ENCODE data around the gene ADAMTSL2.

The ADAMTSL2 gene

GRCh38 chr9:133606708-133607025 lies 72.2 kb downstream of the ADAMTSL2 start:
- Histone ChIP-seq H3K36me3 (ENCODE audit: insufficient read depth, low read length) (no peaks in the 10 kb centered on the region), H3K4me3 (ENCODE audit: low read length) (no peak overlapping the region), H3K4me1 (ENCODE audit: insufficient read depth, low read length) (no peaks in the 10 kb centered on the region), H3K27me3 (ENCODE audit: insufficient read depth, low read length) (peaks cover 72% of the 10 kb centered on the region), H3K9me3 (ENCODE audit: low read length) (peaks cover 2% of the 10 kb centered on the region), H2AFZ (ENCODE audit: low read depth, low read length) (no peak overlapping the region)

- H3K27me3 ChIP-seq (ENCODE audit: insufficient read depth, low read length), result peaks cover 73% of the 10 kb centered on the region
Measured at GRCh38 chr9:133607381-133607780, 72.9 kb downstream of the ADAMTSL2 start.

GRCh38 chr9:133607976-133608375 lies 73.5 kb downstream of the ADAMTSL2 start:
- Histone ChIP-seq H2AFZ (ENCODE audit: low read depth, low read length) (no peak overlapping the region), H3K27me3 (ENCODE audit: insufficient read depth, low read length) (peaks cover 75% of the 10 kb centered on the region), H3K36me3 (ENCODE audit: insufficient read depth, low read length) (no peaks in the 10 kb centered on the region), H3K4me3 (ENCODE audit: low read length) (no peak overlapping the region), H3K4me1 (ENCODE audit: insufficient read depth, low read length) (no peaks in the 10 kb centered on the region), H3K9me3 (ENCODE audit: low read length) (peaks cover 2% of the 10 kb centered on the region)

More at GRCh38 chr9:133607381-133607780, 72.9 kb downstream of the ADAMTSL2 start:
- Histone ChIP-seq H3K9me3 (ENCODE audit: low read length) (peaks cover 2% of the 10 kb centered on the region), H3K36me3 (ENCODE audit: insufficient read depth, low read length) (no peaks in the 10 kb centered on the region), H3K4me1 (ENCODE audit: insufficient read depth, low read length) (no peaks in the 10 kb centered on the region), H2AFZ (ENCODE audit: low read depth, low read length) (no peak overlapping the region), H3K4me3 (ENCODE audit: low read length) (no peak overlapping the region)

GRCh38 chr9:133608382-133608781 lies 73.9 kb downstream of the ADAMTSL2 start:
- Histone ChIP-seq H3K9me3 (ENCODE audit: low read length) (peaks cover 2% of the 10 kb centered on the region), H3K27me3 (ENCODE audit: insufficient read depth, low read length) (peaks cover 77% of the 10 kb centered on the region), H3K4me3 (ENCODE audit: low read length) (no peak overlapping the region), H3K4me1 (ENCODE audit: insufficient read depth, low read length) (no peaks in the 10 kb centered on the region), H3K36me3 (ENCODE audit: insufficient read depth, low read length) (no peaks in the 10 kb centered on the region), H2AFZ (ENCODE audit: low read depth, low read length) (no peak overlapping the region)

GRCh38 chr9:133608889-133609288 lies 74.4 kb downstream of the ADAMTSL2 start:
- H3K4me3 ChIP-seq (ENCODE audit: low read length), result no peak overlapping the region

GRCh38 chr9:133609311-133610098 lies 75.0 kb downstream of the ADAMTSL2 start, which contains the start of gene FAM163B:
FAM163B (minus strand) TSS chr9:133609389; CDS start chr9:133580223, 29,166 bp downstream.
- Histone ChIP-seq H3K4me3 (ENCODE audit: low read length) (no peak within 1 kb of the TSS), H3K36me3 (ENCODE audit: insufficient read depth, low read length) (no peaks in the 10 kb centered on the region), H3K27me3 (ENCODE audit: insufficient read depth, low read length) (peaks cover 77% of the 10 kb centered on the region), H2AFZ (ENCODE audit: low read depth, low read length) (no peak within 1 kb of the TSS), H3K9me3 (ENCODE audit: low read length) (peaks cover 2% of the 10 kb centered on the region), H3K4me1 (ENCODE audit: insufficient read depth, low read length) (peaks cover 6% of the 10 kb centered on the region)

More at GRCh38 chr9:133608889-133609288, 74.4 kb downstream of the ADAMTSL2 start:
- Histone ChIP-seq H3K9me3 (ENCODE audit: low read length) (peaks cover 2% of the 10 kb centered on the region), H3K27me3 (ENCODE audit: insufficient read depth, low read length) (peaks cover 78% of the 10 kb centered on the region), H2AFZ (ENCODE audit: low read depth, low read length) (no peak overlapping the region), H3K4me1 (ENCODE audit: insufficient read depth, low read length) (no peaks in the 10 kb centered on the region), H3K36me3 (ENCODE audit: insufficient read depth, low read length) (no peaks in the 10 kb centered on the region)

- Histone ChIP-seq H3K27me3 (ENCODE audit: insufficient read depth, low read length) (peaks cover 68% of the 10 kb centered on the region), H3K4me1 (ENCODE audit: insufficient read depth, low read length) (peaks cover 9% of the 10 kb centered on the region), H2AFZ (ENCODE audit: low read depth, low read length) (no peak overlapping the region), H3K4me3 (ENCODE audit: low read length) (no peak overlapping the region), H3K9me3 (ENCODE audit: low read length) (peaks cover 2% of the 10 kb centered on the region), H3K36me3 (ENCODE audit: insufficient read depth, low read length) (no peaks in the 10 kb centered on the region)
Measured at GRCh38 chr9:133610845-133611244, 76.3 kb downstream of the ADAMTSL2 start.

GRCh38 chr9:133612051-133612450 lies 77.5 kb downstream of the ADAMTSL2 start:
- Histone ChIP-seq H3K36me3 (ENCODE audit: insufficient read depth, low read length) (no peaks in the 10 kb centered on the region), H3K4me3 (ENCODE audit: low read length) (no peak overlapping the region), H3K27me3 (ENCODE audit: insufficient read depth, low read length) (peaks cover 61% of the 10 kb centered on the region), H3K9me3 (ENCODE audit: low read length) (peaks cover 2% of the 10 kb centered on the region), H3K4me1 (ENCODE audit: insufficient read depth, low read length) (peaks cover 9% of the 10 kb centered on the region), H2AFZ (ENCODE audit: low read depth, low read length) (no peak overlapping the region)

- Histone ChIP-seq H2AFZ (ENCODE audit: low read depth, low read length) (no peak overlapping the region), H3K27me3 (ENCODE audit: insufficient read depth, low read length) (peaks cover 57% of the 10 kb centered on the region), H3K36me3 (ENCODE audit: insufficient read depth, low read length) (no peaks in the 10 kb centered on the region), H3K4me1 (ENCODE audit: insufficient read depth, low read length) (peaks cover 9% of the 10 kb centered on the region), H3K9me3 (ENCODE audit: low read length) (peaks cover 2% of the 10 kb centered on the region), H3K4me3 (ENCODE audit: low read length) (no peak overlapping the region)
Measured at GRCh38 chr9:133612816-133613215, 78.3 kb downstream of the ADAMTSL2 start.

GRCh38 chr9:133613432-133613831 lies 78.9 kb downstream of the ADAMTSL2 start:
- Histone ChIP-seq H3K4me3 (ENCODE audit: low read length) (no peak overlapping the region), H3K27me3 (ENCODE audit: insufficient read depth, low read length) (peaks cover 55% of the 10 kb centered on the region)

GRCh38 chr9:133614056-133614455 lies 79.6 kb downstream of the ADAMTSL2 start:
- Histone ChIP-seq H3K4me3 (ENCODE audit: low read length) (no peak overlapping the region), H3K9me3 (ENCODE audit: low read length) (peaks cover 2% of the 10 kb centered on the region), H3K27me3 (ENCODE audit: insufficient read depth, low read length) (peaks cover 51% of the 10 kb centered on the region), H3K36me3 (ENCODE audit: insufficient read depth, low read length) (no peaks in the 10 kb centered on the region), H3K4me1 (ENCODE audit: insufficient read depth, low read length) (peaks cover 9% of the 10 kb centered on the region), H2AFZ (ENCODE audit: low read depth, low read length) (no peak overlapping the region)

More at GRCh38 chr9:133613432-133613831, 78.9 kb downstream of the ADAMTSL2 start:
- no peaks in the 10 kb centered on the region for H3K36me3 ChIP-seq (ENCODE audit: insufficient read depth, low read length)
- H2AFZ ChIP-seq (ENCODE audit: low read depth, low read length), result no peak overlapping the region
- H3K4me1 ChIP-seq (ENCODE audit: insufficient read depth, low read length), result peaks cover 9% of the 10 kb centered on the region
- peaks cover 2% of the 10 kb centered on the region for H3K9me3 ChIP-seq (ENCODE audit: low read length)

- peaks cover 2% of the 10 kb centered on the region for H3K9me3 ChIP-seq (ENCODE audit: low read length)
- H3K27me3 ChIP-seq (ENCODE audit: insufficient read depth, low read length), result peaks cover 47% of the 10 kb centered on the region
- no peak overlapping the region for H2AFZ ChIP-seq (ENCODE audit: low read depth, low read length)
- H3K36me3 ChIP-seq (ENCODE audit: insufficient read depth, low read length), result no peaks in the 10 kb centered on the region
- H3K4me1 ChIP-seq (ENCODE audit: insufficient read depth, low read length), result peaks cover 9% of the 10 kb centered on the region
- H3K4me3 ChIP-seq (ENCODE audit: low read length), result no peak overlapping the region
Measured at GRCh38 chr9:133614678-133615077, 80.2 kb downstream of the ADAMTSL2 start.

- Histone ChIP-seq H2AFZ (ENCODE audit: low read depth, low read length) (no peak overlapping the region), H3K27me3 (ENCODE audit: insufficient read depth, low read length) (peaks cover 43% of the 10 kb centered on the region), H3K4me1 (ENCODE audit: insufficient read depth, low read length) (peaks cover 9% of the 10 kb centered on the region), H3K9me3 (ENCODE audit: low read length) (no peaks in the 10 kb centered on the region), H3K36me3 (ENCODE audit: insufficient read depth, low read length) (no peaks in the 10 kb centered on the region), H3K4me3 (ENCODE audit: low read length) (no peak overlapping the region)
Measured at GRCh38 chr9:133615186-133615585, 80.7 kb downstream of the ADAMTSL2 start.
